Gastroesophageal sphincter (tissue), 3 donors: ENCODE measurements around the gene DCTPP1.

Source experiments
- EP300 ChIP-seq: sonication (generic); formaldehyde crosslinking; IDR thresholded peaks from one replicate; pipeline ENCODE4 v1.6.1; 2017; ENCODE audit warnings: antibody characterized with exemption, mild to moderate bottlenecking
- POLR2A ChIP-seq, 2 donors: fragments of 450-650 bp; IDR thresholded peaks; one replicate each; pipeline ENCODE4 v1.6.1; 2017; ENCODE audit warnings: antibody characterized with exemption in 2 of 2, mild to moderate bottlenecking in 2 of 2, moderate library complexity in 1 of 2
- TF ChIP-seq, protein P1 (sequence below), 4 experiments: fragments of 200-600 bp in 2 of 4; fragments of 450-650 bp in 2 of 4; sonication (generic) in 1 of 4; IDR thresholded peaks; one replicate each; pipeline ENCODE4 v1.5.1; 2017 to 2019; ENCODE audit warnings: antibody characterized with exemption in 4 of 4, mild to moderate bottlenecking in 2 of 4, moderate library complexity in 2 of 4

GRCh38 chr16:30449116-30449435, 19.2 kb upstream of the DCTPP1 start:
- TF ChIP-seq, protein P1, sequence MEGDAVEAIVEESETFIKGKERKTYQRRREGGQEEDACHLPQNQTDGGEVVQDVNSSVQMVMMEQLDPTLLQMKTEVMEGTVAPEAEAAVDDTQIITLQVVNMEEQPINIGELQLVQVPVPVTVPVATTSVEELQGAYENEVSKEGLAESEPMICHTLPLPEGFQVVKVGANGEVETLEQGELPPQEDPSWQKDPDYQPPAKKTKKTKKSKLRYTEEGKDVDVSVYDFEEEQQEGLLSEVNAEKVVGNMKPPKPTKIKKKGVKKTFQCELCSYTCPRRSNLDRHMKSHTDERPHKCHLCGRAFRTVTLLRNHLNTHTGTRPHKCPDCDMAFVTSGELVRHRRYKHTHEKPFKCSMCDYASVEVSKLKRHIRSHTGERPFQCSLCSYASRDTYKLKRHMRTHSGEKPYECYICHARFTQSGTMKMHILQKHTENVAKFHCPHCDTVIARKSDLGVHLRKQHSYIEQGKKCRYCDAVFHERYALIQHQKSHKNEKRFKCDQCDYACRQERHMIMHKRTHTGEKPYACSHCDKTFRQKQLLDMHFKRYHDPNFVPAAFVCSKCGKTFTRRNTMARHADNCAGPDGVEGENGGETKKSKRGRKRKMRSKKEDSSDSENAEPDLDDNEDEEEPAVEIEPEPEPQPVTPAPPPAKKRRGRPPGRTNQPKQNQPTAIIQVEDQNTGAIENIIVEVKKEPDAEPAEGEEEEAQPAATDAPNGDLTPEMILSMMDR (IDR thresholded peaks at IDR 0.05): no peak
- no peak for TF ChIP-seq EP300
- no peak for TF ChIP-seq POLR2A (IDR thresholded peaks at IDR 0.05)
